Lower leg skin (tissue), 4 donors: ENCODE measurements around the gene STARD3. TPM values are rescaled to one million over a fixed set of nuclear protein-coding genes. Genes with fewer than 3 reads are reported as not detected.

Experiments
- DNase-seq, 2 donors: peaks; one replicate each; pipeline ENCODE4 v3.0.0-alpha.2; 2019; ENCODE audit warnings: low spot score in 2 of 2
- H3K4me3 ChIP-seq: fragments of 200-600 bp; sonication (generic); 2 replicates; pipeline ENCODE4 v1.5.1; 2017; ENCODE audit warnings: mild to moderate bottlenecking, low read depth; ENCODE audit not compliant: poor library complexity, severe bottlenecking
- POLR2A ChIP-seq, 2 donors: fragments of 450-650 bp; IDR thresholded peaks; one replicate each; pipeline ENCODE4 v1.6.1; 2016 to 2017; ENCODE audit warnings: antibody characterized with exemption in 2 of 2, mild to moderate bottlenecking in 1 of 2, moderate library complexity in 1 of 2
- WGBS, 2 donors: methylation state at CpG; one replicate each; pipeline ENCODE4 v1.1.5; 2018; 5-methylcytosine and 5-hydroxymethylcytosine counted together
- intact Hi-C: fragments of 100-400 bp; cut with DNase I; formaldehyde crosslinking; loops from one replicate; pipeline ENCODE4 v1.15.0; 2023; ENCODE audit warnings: low total_unique reads
- total RNA-seq, 4 donors: library from RNA; depleted of rRNA; stranded (reverse); fragments of >200 nt; gene quantifications; one replicate each; pipeline ENCODE4 v1.1.0, GENCODE V29; 2016
- TF ChIP-seq, protein P1 (sequence below), 3 donors: fragments of 450-650 bp; IDR thresholded peaks; one replicate each; pipeline ENCODE4 v1.5.1; 2016; ENCODE audit warnings: antibody characterized with exemption in 3 of 3, mild to moderate bottlenecking in 3 of 3, moderate library complexity in 2 of 3

The STARD3 gene
- total RNA-seq, 4 donors from 2014 or later: 47.7 to 99.7 (median 65.7) TPM

DNA sequence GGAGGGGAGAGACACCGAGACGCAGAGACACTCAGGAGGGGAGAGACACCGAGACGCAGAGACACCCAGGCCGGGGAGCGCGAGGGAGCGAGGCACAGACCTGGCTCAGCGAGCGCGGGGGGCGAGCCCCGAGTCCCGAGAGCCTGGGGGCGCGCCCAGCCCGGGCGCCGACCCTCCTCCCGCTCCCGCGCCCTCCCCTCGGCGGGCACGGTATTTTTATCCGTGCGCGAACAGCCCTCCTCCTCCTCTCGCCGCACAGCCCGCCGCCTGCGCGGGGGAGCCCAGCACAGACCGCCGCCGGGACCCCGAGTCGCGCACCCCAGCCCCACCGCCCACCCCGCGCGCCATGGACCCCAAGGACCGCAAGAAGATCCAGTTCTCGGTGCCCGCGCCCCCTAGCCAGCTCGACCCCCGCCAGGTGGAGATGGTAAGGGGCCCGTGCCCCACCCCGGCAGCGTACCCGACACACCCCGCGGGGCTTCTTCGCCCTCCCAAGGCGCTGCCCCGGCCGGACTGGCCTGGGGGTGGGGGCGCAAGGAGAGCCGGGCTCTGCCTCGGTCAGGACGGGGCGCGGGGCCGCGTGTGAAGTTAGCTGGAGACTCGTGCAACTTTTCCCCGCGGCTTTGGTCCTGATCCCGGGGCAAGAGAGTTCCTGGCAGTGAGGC, 9.8 kb upstream of the STARD3 start:
- H3K4me3 ChIP-seq: no peak overlapping the region
- no peak for TF ChIP-seq POLR2A (IDR thresholded peaks at IDR 0.05)
- TF ChIP-seq, protein P1, sequence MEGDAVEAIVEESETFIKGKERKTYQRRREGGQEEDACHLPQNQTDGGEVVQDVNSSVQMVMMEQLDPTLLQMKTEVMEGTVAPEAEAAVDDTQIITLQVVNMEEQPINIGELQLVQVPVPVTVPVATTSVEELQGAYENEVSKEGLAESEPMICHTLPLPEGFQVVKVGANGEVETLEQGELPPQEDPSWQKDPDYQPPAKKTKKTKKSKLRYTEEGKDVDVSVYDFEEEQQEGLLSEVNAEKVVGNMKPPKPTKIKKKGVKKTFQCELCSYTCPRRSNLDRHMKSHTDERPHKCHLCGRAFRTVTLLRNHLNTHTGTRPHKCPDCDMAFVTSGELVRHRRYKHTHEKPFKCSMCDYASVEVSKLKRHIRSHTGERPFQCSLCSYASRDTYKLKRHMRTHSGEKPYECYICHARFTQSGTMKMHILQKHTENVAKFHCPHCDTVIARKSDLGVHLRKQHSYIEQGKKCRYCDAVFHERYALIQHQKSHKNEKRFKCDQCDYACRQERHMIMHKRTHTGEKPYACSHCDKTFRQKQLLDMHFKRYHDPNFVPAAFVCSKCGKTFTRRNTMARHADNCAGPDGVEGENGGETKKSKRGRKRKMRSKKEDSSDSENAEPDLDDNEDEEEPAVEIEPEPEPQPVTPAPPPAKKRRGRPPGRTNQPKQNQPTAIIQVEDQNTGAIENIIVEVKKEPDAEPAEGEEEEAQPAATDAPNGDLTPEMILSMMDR (IDR thresholded peaks at IDR 0.05): no peak
- no peak for DNase-seq
- intact Hi-C loops: no loop called here
- 1 to 6% methylated on average over 16 to 31 of the region's 72 CpGs for WGBS, 2 donors

GRCh38 chr17:39627712-39628516, 9.0 kb upstream of the STARD3 start:
- WGBS, 2 donors: 40 to 56% methylated on average over 9 to 10 of the region's 16 CpGs
- no peak for DNase-seq
- no peak overlapping the region for H3K4me3 ChIP-seq
- intact Hi-C loops: no loop called here
- no peak for TF ChIP-seq POLR2A (IDR thresholded peaks at IDR 0.05)
- TF ChIP-seq, protein P1 (IDR thresholded peaks at IDR 0.05): no peak

GRCh38 chr17:39628655-39629493, 8.1 kb upstream of the STARD3 start:
- DNase-seq: no peak
- no peak overlapping the region for H3K4me3 ChIP-seq
- TF ChIP-seq, protein P1 (IDR thresholded peaks at IDR 0.05): no peak
- TF ChIP-seq POLR2A (IDR thresholded peaks at IDR 0.05): no peak
- WGBS, 2 donors: 43 to 58% methylated on average over 10 of the region's 10 CpGs
- intact Hi-C loops: no loop called here

DNA sequence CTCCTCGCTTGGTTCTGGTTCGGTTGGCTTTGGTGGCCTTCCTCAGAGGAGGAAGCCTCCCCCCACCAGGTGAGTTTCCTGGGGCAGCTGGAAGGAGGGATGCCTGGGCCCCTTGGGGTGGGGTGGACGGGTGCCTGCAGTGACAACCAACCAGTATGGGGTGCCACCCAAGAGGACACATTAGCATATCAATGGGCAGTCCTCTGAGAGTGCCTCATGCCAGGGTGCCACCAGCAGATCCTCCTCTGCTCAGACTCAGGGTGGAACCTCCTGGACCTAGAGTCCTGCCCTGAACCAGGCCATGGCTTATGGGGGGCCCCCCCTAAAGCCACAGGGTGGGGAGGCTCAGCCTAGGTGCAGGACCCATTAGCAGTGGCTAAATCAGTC, 7.5 kb upstream of the STARD3 start:
- WGBS, 2 donors: 56 to 64% methylated on average over 3 of the region's 3 CpGs
- TF ChIP-seq, protein P1 (IDR thresholded peaks at IDR 0.05): no peak
- TF ChIP-seq POLR2A (IDR thresholded peaks at IDR 0.05): no peak
- DNase-seq: no peak
- intact Hi-C loops: no loop called here
- no peak overlapping the region for H3K4me3 ChIP-seq

- intact Hi-C loops: no loop called here
- no peak overlapping the region for H3K4me3 ChIP-seq
- no peak for TF ChIP-seq POLR2A (IDR thresholded peaks at IDR 0.05)
- TF ChIP-seq, protein P1 (IDR thresholded peaks at IDR 0.05): no peak
- WGBS, 2 donors: 69 to 73% methylated on average over 12 of the region's 12 CpGs
- DNase-seq: no peak
Measured at GRCh38 chr17:39629898-39630297, 7.0 kb upstream of the STARD3 start.
